ENCODE measurements around the gene TARM1.

TARM1 gene

DNA sequence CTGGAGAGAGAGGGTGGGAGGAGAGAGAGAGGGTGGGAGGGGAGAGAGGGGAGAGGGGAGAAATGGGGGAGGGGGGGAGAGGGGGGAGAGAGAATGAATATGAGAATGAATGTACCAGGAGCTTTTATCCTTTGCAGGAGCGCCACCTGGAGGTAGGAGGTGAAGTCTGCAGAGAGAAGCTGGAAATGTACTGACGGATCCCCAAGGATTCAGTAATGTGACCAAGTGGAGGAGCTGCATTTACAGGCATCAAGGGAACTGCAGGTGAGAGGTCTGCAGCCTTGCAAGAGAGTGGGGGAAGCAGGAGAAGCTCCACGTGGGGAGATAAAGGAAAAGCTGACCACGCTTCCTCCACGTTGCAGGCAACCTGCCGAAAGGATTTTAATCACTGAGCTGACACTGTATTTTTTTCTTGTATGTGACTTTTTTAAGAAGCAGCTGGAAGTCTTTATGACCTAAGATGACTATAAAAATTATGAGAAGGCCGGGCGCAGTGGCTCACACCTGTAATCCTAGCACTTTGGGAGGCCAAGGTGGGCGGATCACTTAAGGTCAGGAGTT lies 51.2 kb downstream of the TARM1 start:
- ATAC-seq: no peak

DNA sequence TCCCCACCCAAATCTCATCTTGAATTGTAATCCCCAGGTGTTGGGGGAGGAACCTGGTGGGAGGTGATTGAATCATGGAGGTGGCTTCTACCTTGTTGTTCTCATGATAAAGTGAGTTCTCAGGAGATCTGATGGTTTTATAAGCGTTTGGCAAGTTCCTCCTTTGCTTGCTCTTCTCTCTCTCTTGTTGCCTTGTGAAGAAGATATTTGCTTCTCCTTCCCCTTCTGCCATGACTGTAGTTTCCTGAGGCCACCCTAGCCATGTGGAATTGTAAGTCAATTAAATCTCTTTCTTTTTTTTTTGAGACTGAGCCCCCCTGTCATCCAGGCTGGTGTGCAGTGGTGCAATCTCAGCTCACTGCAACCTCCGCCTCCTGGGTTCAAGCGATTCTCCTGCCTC lies 51.9 kb downstream of the TARM1 start:
- ATAC-seq: no peak

DNA sequence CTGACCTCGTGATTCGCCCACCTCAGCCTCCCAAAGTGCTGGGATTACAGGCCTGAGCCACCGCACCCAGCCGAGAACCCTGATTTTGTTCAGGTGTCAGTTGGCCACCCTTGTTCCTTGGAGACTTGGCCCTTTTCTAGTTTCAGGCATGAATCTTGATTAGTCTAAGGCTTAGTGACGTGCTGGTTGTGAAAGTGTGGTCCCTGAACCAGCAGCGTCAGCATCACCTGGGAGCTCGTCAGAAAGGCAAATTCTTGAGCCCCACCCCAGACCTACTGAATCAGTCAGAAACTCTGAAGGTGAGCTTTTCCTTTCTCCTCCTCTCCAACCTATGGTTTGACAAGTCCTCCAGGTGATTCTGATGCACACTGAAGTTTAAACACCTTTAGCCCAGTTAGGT lies 54.5 kb downstream of the TARM1 start:
- ATAC-seq: no peak

DNA sequence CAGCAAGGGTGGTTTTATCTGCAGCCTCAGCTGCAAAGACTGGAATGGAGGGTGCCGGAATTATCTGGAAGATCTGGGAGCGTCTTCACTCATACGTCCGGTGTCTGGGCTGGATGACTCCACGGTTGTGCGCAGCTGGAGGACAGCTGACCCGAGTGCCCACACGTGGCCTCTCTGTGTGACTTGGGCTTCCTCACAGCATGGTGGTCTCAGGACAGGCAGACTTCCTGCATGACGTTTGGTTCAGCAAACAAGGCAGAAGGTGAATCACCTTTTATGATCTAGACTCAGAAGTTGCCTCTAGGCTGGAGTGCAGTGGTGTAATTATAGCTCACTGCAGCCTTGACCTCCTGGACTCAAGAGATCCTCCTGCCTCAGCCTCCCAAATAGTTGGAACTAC lies 56.5 kb downstream of the TARM1 start:
- ATAC-seq: no peak

DNA sequence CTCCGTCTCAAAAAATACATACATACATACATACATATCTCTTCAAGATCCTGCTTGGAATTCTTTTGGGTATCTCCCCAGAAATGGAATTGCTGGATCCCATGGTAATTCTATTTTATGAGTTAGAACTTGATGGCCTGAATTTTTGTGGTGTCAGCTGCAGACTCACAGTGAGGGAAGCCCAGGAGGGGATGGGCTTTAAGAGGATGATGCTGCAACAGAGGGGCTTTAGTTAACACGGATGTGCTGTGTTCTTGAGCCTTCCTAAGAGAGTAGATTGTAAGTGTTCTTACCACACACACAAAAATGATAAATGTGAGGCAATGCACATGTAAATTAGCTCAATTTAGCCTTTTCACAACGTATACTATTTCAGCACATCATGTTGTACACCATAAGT lies 58.0 kb downstream of the TARM1 start:
- no peak for ATAC-seq

DNA sequence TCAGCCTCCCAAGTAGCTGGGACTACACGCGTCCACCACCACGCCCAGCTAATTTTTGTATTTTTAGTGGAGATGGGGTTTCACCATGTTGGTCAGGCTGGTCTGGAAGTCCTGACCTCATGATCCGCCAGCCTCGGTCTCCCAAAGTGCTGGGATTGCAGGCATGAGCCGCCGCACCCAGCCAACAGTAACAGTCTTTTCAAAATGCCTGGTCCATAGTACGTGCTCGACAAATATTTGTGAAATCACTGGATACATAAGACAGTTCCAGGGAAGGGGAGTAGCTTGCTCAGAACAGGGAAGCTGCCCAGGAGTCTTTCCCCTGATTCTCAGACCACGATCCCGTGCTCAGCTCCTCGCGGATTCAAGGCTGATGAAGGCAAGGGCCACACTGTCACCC lies 59.2 kb downstream of the TARM1 start:
- no peak for ATAC-seq

DNA sequence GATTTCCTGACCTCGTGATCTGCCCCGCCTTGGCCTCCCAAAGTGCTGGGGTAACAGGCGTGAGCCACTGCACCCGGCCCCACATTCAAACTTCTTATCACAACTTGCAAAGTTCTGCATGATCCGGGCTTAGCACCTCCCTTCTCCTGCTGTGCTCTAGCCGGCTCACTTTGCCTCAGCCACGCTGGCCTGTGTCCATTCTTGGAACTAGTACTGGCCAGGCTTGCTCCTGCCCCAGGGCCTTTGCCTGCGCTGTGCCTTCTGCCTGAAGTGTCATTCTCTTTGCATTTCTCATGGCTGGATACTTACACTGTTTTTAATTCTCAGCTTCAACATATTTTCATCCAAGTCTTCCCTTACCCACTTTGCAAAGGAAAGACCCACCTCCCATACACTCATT lies 59.8 kb downstream of the TARM1 start:
- no peak for ATAC-seq

Data from activated CD4-positive, CD25-positive, alpha-beta regulatory T cell treated with anti-CD3 and anti-CD28 coated beads, Interleukin-2, amount 50 U/mL, for 24 hours (primary cell).